ENCODE measurements around the gene TTC39A. TPM values are rescaled to one million over a fixed set of nuclear protein-coding genes. Genes with fewer than 3 reads are reported as not detected.

Gene TTC39A
- total RNA-seq, 1 experiment from 2014 or later, result 8.3 TPM

- TF ChIP-seq REST (IDR thresholded peaks at IDR 0.05; ENCODE audit: insufficient read depth in 1 of 2, low read depth in 2 of 2, low read length in 1 of 2) (no peak), TCF7L2 (IDR thresholded peaks at IDR 0.05; ENCODE audit: low read depth, low read length) (no peak), POLR2AphosphoS5 (IDR thresholded peaks at IDR 0.05; ENCODE audit: low read depth, low read length) (no peak), CTCF (IDR thresholded peaks at IDR 0.05) (no peak), SIN3A (IDR thresholded peaks at IDR 0.05; ENCODE audit: borderline replicate concordance, insufficient read depth, low read depth, low read length) (no peak)
- ChIA-PET CTCF (interaction anchor here (0.6 to 0.8 kb wide), 2 partner anchors 12 kb away, joined by 3 to 10 read pairs; no protein-coding TSS in a partner anchor), POLR2A (no interaction called here)
- ATAC-seq (no peak), DNase-seq (ENCODE audit: low read depth, low spot score) (no peak)
- Histone ChIP-seq H3K27me3 (ENCODE audit: control insufficient read depth, insufficient read depth, low read length) (no peaks in the 10 kb centered on the region), H3K36me3 (ENCODE audit: control insufficient read depth, insufficient read depth, low read length) (no peaks in the 10 kb centered on the region), H3K9me3 (ENCODE audit: control insufficient read depth, insufficient read depth, low read depth, low read length) (no peaks in the 10 kb centered on the region), H3K4me1 (ENCODE audit: control insufficient read depth, insufficient read depth, low read length) (no peaks in the 10 kb centered on the region), H3K27ac (ENCODE audit: low read length) (no peak overlapping the region), H3K4me3 (ENCODE audit: low read depth in 2 of 2, low read length in 2 of 2) (no peak overlapping the region)
- in situ Hi-C loops (cut with HindIII; ENCODE audit: low pct_unique_long_range_greater_than_20kb, low sequenced_read_pairs), result no loop called here
- intact Hi-C loops (cut with micrococcal nuclease; ENCODE audit: unreplicated experiment), result no loop called here
- no TSS peak for BruUV-seq (replicated peaks)
These were observed 45.3 kb downstream of the TTC39A start for GRCh38 chr1:51285055-51285454.

GRCh38 chr1:51284487-51284954, 45.8 kb downstream of the TTC39A start:
- TF ChIP-seq CTCF (IDR thresholded peaks at IDR 0.05) (no peak), TCF7L2 (IDR thresholded peaks at IDR 0.05; ENCODE audit: low read depth, low read length) (no peak), POLR2AphosphoS5 (IDR thresholded peaks at IDR 0.05; ENCODE audit: low read depth, low read length) (no peak), SIN3A (IDR thresholded peaks at IDR 0.05; ENCODE audit: borderline replicate concordance, insufficient read depth, low read depth, low read length) (no peak), REST (IDR thresholded peaks at IDR 0.05; ENCODE audit: insufficient read depth in 1 of 2, low read depth in 2 of 2, low read length in 1 of 2) (no peak)
- H3K4me1 ChIP-seq (ENCODE audit: control insufficient read depth, insufficient read depth, low read length), result no peaks in the 10 kb centered on the region
- no TSS peak for BruUV-seq (replicated peaks)
- ATAC-seq (no peak), DNase-seq (ENCODE audit: low read depth, low spot score) (no peak)
- ChIA-PET CTCF (interaction anchor here (0.6 kb wide), 1 partner anchor 12 kb away, joined by 3 read pairs; no protein-coding TSS in a partner anchor), POLR2A (no interaction called here)
- H3K27me3 ChIP-seq (ENCODE audit: control insufficient read depth, insufficient read depth, low read length), result no peaks in the 10 kb centered on the region
- H3K27ac ChIP-seq (ENCODE audit: low read length), result no peak overlapping the region
- H3K36me3 ChIP-seq (ENCODE audit: control insufficient read depth, insufficient read depth, low read length), result no peaks in the 10 kb centered on the region
- intact Hi-C loops (cut with micrococcal nuclease; ENCODE audit: unreplicated experiment), result no loop called here
- H3K9me3 ChIP-seq (ENCODE audit: control insufficient read depth, insufficient read depth, low read depth, low read length), result no peaks in the 10 kb centered on the region
- in situ Hi-C loops (cut with HindIII; ENCODE audit: low pct_unique_long_range_greater_than_20kb, low sequenced_read_pairs), result no loop called here
- no peak overlapping the region for H3K4me3 ChIP-seq (ENCODE audit: low read depth in 2 of 2, low read length in 2 of 2)

Data from Panc1 (cell line).